GM21619 (cell line): ENCODE data around the gene UBFD1.
"Not testable (repeated sequence)": the region's sequence is repeated elsewhere in the genome, so short reads cannot be mapped to it uniquely, and the experiment has no call there.

Source experiments
- ATAC-seq: cut with Tn5 transposase; IDR thresholded peaks from one replicate; pipeline ENCODE4 v1.9.1; 2021; ENCODE audit not compliant: unreplicated experiment

UBFD1 gene, protein sequence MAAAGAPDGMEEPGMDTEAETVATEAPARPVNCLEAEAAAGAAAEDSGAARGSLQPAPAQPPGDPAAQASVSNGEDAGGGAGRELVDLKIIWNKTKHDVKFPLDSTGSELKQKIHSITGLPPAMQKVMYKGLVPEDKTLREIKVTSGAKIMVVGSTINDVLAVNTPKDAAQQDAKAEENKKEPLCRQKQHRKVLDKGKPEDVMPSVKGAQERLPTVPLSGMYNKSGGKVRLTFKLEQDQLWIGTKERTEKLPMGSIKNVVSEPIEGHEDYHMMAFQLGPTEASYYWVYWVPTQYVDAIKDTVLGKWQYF

DNA sequence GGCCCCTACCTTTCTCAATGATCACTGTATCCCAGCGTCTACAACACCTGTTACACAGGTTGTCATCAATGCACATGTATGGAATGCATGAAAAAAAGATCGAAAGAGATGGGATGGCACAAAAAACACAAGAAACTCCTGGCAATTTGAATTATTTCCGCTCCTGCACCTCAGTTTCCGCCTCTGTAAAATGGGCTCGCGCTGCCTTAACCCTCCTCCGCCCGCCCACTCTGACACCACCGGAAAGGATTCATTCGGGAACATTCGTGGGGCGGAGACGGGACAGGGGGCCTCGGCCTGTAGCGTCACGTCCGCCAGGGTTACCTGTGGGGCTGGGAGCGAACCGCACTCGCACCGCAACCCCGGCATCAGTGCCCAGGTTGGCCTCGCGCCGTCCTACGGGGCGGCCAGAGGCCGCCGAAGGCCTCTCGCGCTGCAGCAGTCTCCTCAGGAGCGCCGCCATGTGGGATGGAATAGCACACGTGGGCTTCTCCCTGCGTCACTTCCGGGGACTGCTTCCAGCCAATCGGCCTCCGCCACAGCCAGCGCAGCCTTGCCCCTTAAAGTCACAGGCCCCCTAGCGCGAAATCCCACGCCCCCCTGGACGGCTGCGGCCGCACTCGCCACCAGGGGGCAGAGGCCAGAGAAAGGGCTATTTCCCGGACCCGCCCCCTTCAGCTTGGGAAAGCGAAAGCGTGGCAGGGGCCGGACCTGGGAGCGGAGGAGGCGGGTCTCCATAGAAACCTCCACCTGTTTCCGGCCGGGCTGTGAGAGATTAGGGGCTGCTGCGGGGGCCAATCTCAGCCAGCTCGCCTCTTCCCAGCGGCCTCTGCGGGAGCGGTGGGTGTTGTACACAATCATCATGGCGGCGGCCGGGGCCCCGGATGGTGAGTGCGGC is at the start of gene UBFD1, which contains the start of gene EARS2:
Gene UBFD1 (plus strand): TSS at position 847 of the 898 bp plus-strand sequence. CDS start 16 bp downstream, at position 863.
Gene EARS2 (minus strand): TSS at position 470 of the 898 bp plus-strand sequence. CDS start 7 bp downstream, at position 463.
- ATAC-seq, result peak; percentile 88

DNA sequence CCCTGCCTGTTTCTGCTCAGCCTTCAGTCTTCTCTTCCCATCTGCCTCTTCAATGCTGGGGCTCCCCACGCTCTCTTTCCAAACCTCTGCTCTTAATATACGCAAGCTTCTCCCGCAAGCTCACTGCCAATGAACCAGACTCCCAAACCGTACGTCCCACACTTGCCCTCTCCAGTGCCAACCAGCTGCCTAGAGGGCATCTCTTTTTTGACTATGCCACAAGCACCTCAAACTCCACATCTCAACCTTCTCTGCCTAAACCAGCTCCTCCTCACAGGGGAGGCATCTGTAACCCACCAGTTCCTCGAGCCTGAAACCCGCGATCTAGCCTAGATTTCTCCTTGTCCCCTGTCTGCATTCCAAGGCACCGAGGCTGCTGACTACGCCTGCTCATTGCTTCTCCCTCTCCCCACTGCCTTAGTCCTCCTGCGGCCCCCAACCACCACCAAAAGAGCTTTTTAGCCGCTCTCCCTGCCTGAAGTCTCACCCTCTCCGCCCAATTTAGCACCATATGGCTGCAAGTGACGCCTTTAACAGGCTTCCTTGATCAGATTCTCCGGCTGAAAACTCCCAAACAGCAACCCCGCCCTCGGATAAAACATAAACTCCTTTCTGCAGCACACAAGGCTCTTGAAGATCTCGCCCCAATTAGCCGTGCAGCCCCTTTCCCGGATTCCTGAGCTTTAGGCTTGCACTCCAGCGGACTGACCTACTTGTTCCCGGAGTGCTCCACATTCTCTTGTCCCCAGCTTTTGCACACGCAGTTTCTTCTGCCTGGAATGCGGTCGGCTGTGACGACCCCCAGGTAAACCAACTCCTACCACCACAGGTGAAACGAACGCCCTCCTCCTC is 48.7 kb upstream of the UBFD1 start:
- no peak for ATAC-seq

DNA sequence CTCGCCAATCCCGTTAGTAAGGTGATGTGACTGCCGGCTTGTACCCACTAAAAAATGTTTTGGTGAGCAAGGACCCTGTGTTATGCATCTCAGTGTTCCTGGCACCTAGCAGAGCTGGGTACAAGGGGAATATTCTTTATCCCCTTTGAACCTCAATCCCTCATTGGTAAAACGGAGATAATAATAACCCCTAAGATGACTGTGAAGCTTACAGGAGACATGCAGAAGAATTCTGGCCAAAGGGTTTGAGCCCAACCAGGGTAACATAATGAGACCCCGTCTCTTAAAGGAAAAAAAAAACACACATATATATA is 48.1 kb upstream of the UBFD1 start:
- no peak for ATAC-seq

DNA sequence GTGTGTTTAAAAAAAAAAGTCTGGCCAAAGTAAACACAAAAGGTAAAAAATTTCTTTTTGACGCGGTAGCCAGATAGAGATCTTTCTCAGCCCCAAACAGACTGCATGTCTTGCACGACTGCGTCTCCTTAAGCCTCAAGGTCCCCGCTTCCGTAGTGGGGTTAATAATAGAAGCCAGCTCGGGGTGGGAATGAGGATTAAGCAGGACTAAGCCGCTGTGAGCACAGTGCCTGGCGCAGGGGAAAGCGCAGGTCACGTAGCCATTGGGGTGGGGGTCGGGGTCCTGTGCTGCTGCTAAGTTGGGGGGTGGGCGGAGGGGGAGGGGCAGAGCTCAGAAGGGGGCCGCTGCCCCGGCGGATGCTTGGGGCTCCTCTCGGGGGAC is 47.8 kb upstream of the UBFD1 start:
- ATAC-seq, result peak; percentile 10

DNA sequence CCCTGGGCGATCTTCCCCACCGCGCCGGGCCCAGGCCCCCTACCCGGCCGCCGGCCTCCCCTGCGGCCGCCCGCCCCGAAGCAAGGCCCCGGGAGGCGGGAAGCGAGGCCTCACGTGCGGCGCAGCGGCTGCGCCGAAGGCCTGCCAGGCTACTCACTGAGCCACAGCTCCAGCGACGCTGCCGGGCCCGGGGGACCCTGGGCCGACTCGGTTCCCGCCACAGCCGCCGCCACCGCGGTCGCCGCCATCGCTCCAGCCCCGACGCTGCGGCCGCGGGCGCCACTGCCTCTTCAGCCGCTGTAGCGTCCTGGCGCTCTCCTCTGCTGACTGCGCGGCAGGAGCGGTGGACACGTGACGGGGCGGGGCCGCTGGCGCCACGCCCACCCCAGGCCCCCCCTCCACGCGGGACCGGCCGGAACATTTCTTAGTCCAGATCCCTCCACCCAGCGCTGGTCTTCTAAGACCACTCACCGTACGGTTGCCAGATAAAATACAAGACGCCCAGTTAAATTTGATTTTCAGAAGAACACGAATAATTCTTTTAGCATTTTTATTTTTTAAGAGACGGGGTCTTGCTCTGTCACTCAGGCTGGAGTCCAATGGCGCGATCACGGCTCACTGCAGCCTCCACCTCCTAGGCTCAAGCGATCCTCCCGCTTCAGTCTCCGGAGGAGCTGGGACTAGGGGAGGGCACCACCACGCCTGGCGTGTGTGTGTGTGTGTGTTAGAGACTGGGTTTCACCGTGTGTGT is 47.2 kb upstream of the UBFD1 start, which contains the start of gene GGA2:
Gene GGA2 (minus strand): TSS at position 331 of the 751 bp plus-strand sequence. CDS start 83 bp downstream, at position 248.
- peak; percentile 79 for ATAC-seq

DNA sequence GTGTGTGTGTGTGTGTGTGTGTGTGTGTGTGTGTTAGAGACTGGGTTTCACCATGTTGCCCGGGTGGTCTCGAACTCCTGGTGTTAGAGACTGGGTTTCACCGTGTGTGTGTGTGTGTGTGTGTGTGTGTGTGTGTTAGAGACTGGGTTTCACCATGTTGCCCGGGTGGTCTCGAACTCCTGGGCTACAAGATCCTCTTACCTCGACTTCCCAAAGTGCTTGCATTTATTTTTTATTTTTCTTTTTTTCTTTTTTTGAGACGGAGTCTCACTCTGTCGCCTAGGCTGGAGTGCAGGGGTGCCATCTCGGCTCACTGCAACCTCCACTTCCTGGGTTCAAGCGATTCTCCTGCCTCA is 46.6 kb upstream of the UBFD1 start:
- ATAC-seq, result not testable (repeated sequence)

DNA sequence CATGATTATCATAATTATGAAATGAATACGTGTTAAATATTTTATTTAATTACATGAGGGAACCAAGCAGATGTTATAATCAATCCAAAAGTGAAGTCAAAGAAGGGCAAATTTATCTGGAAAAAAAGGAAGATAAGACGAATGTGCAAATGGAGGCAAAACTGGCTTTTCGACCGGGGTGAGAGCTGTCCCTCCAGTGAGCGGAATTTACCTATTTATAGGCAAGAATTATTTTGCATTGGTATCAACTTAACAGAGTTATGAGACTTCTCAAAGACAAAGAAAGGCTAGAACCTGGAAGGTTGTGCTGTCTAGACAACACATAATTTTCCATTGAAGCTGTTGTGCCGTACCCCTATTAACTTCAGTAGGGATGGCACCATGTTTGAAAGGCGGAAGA is 45.8 kb upstream of the UBFD1 start:
- ATAC-seq, result no peak

DNA sequence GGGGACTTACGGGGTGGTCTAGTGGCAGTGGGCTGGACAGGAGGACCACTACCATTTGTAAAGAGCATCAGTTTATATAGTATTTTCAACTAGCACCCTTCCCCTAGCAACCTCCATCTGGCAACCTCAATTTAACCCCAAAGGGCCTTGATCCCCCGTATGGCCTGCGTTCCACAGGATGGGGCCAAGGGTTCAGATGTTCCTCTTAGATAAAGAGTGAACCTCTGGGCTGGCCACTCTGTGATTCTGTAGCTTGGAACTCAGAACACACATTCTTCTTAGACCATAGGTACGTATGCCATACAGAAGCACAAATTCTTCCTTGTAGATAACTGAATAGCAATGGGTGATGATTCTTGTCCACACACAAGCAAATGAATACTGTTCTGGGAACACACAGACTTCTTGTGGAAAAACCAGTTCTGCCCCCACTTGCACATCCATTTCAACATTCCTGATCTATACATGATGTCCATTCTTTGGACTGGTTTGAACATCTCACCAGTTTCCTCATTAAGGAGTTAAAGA is 45.3 kb upstream of the UBFD1 start:
- no peak for ATAC-seq

DNA sequence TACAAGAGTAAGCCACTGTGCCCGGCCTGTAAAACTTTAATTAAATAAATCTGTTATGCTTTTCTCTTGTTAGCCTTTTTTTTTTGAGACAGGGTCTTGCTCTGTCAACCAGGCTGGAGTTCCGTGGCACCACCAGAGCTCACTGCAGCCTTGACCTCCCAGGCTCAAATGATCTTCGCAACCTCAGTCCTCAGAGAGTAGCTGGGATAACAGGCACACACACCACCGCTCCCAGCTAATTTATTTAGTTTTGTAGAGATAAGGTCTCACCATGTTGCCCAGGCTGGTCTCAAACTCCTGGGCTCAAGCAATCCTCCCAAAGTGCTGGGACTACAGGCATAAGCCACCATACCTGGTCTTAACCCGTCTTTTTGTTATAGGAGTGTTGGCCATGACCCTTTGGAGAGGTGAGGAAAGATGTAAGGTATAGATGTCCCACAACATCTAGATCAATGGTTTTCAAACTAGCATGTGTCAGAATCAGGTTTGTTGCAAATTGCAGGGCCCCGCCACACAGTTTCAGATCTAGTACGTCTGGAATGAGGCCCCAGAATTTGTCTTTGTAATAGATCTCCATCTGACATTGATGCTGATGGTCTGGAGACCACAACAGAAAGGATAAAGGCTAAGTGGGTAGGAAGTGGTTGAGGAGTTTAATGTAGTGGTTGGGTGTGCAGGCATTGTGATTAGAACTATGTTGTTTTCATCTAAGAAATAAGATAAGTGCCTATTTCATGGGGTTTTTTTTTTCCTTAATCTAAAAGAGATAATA is 43.0 kb upstream of the UBFD1 start:
- ATAC-seq, result no peak

DNA sequence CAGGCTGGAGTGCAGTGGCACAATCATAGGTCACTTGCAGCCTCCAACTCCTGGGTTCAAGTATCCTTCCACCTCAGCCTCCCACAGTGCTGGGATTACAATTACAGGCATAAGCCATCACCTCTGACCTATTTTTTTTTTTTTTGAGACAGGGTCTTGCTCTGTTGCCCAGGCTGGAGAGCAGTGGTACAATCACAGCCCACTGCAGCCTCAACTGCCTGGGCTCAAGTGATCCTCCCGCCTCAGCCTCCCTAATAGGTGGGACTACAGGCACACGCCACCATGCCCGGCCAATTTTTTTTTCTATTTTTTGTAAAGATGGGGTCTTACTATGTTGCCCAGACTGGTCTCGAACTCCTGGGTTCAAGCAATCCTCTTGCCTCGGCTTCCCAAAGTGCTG is 41.6 kb upstream of the UBFD1 start:
- no peak for ATAC-seq

DNA sequence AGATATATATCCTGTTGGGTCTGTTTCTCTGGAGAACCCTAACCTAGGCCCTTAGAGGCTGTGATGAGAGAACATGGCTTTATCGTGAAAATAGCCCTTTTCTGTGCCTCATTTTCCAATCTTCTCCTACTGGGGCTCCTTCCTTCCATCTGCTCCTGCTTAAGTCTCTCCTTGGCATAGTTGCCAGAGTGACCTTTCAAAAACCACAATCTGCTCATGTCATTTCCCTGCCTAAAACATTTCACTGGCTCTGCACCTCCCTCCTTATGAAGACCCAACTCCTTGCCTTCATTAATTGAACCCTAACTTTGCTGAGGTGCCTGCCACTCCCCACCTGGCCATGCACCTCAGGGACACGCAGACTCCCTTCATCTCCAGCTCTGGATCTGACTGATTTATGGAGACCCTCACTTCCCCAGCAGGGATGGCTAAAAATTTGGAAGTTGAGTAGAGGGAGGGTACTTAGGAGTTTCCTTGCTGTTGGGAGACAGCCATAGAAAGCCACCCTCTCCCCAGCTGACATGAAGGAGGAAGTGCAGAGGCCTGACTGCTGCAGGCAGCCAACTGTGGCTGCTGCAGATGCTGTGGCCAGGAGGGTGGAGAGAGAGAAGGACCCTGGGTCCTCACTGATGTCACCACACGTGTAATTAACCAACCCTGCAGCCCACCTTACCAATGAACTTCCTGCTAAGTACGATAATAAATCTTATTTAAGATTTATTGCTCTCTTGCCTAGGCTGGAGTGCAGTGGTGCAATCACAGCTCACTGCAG is 41.0 kb upstream of the UBFD1 start:
- no peak for ATAC-seq

DNA sequence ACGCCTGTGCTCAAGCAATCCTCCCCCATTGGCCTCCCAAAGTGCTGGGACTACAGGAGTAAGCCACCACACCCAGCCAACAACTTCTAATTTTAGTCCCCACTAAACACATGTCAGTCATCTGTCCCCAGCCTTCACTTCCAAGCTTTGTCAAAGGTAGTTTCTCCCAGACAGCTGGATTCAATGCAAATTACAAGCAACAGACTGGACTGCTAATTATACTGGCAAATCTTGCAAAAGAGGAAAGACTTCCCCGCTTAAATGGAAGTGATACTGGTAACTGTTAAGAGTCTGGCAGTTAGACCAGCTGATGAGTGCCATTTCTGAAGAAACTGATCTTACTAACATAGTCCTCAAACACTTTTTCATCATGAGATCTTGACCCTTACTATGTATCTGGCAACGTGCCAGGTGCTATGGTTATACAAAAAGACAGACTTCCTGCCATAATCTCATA is 39.1 kb upstream of the UBFD1 start:
- no peak for ATAC-seq

DNA sequence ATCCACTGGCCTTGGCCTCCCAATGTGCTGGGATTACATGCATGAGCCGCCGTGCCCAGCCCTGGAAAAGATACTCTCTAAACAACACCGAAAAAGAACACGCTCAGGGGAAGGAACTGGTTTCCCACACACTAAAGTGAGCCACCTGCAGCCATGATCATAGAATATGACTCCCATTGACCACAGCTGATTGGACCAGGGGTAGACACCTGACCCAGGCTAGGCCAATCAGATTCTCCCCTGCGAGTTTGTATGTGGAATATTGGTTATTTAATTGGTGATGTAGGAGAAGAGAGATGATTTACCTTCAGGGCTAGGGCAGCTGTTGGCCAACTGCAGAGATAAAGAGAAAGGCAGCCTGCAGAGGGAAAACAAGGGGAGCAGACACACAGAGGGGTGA is 38.2 kb upstream of the UBFD1 start:
- no peak for ATAC-seq

DNA sequence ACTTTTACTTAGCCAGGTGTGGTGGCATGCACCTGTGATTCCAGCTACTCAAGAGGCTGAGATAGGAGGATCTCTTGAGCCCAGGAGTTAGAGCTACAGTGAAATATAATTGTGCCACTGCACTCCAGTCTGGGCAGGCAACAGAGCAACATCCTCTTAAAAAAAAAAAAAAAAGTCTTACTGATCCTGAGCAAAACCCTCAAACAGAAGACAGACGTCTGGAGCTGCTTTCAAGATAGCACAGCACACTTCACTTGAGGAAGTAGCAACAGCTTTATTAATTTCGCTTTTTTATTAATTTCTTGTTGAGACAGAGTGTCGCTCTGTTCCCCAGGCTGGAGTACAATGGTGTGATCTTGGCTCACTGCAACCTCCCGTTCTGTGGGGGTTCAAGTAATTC is 37.0 kb upstream of the UBFD1 start:
- no peak for ATAC-seq

DNA sequence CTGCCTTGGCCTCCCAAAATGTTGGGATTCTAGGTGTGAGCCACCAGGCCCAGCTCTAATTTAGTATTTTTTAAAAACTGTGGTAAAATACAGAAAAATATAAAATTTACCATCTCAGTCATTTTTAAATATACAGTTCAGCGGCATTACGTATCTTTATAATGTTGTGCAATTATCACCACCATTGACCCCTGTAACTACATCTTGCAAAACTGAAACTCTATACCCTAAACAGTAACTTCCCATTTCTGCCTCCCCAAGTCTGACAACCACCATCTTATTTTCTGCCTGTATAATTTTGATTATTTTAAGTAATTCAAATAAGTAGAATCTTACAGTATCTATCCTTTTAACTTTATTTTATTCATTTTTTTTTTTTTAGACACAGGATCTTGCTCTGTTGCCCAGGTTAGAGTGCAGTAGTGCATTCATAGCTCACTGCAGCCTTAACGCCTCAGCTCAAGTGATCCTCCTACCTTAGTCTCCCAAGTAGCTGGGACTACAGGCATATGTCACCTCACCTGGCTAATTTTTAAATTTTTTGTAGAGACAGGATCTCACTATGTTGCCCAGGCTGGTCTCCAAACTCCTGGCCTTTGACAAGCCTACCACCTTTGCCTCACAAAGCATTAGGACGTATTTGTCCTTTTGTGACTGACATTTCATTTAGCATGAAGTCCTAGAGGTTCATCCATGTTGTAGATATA is 36.3 kb upstream of the UBFD1 start:
- no peak for ATAC-seq

DNA sequence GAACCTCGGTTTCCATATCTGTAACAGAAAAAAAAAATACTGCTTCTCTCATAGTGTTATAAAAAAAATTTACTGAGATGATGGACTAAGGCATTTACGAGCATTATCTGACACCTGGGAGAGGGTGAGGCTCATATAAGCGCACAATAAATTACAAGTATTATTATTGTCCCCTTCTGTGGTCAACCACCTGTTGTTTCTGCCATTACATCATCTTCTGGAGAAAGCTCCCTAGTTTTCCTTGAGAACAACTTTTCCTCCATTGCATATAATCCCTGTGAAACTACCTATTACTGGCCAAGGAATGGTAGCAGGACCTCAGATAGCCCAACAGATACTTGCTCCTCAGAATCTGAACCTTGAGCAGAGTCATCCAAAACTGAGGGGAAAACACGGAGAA is 35.6 kb upstream of the UBFD1 start:
- ATAC-seq, result no peak

DNA sequence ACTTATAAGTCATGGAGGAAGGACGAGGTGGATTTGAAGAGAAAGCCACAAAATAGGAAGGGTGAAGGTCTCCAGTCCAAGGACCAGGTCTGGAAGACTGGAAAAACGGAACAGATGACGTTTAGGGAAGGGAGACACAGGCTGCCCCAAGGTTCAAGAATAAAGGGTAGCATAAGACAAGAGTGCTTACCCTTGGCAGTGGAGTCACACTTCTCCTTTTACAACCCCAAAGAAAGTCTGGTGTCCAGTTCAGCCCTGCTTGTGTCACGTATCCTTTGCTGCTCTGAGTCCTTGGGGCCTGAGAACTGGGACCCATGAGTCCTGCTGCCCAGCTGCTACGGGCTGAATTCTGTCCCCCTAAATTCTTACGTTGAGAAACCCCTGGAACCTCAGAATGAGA is 34.2 kb upstream of the UBFD1 start:
- ATAC-seq, result no peak

DNA sequence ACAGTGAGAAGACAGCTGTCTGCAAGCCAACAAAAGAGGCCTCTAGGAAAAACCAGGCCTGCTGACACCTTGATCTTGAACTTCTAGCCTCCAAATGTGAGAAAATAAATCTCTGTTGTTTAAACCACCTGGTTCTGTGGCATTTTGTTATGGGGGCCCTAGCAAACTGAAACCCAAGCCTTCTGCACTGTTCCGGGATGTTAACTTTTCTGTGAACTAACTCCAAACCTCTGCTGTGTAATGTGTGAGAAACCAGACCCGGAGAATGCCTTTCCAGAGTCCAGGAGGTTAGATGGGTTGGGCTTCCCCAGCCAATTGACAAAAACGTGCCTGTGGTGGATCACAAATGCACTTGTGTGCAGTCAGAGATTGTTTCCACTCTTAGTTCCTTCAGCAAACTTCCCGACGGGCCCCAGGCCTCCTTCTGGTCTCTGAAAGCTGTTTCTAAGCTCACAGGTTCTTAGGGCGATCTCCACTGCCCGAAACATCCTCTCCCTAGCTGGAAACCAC is 33.6 kb upstream of the UBFD1 start:
- ATAC-seq, result no peak
